ENCODE data around the gene TEX10.

Gene TEX10

DNA sequence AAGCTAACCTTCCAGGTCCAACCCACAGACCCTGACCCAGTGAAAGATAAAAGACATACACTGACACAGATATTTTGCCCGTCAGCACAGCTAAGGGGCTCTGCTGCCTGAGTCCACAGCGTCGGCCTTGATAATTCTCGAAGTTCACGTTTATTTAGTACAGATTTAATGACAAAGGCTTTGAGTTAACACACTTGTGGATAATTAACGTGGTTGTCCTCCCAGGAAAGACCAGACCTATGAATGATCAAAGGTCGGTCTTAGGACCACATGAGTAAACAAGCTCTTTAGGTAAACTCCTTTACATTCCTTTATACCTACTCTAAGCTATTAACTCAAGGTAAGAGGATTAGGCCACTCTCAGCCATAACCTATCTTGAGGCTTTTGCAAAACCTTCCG, 11.3 kb upstream of the TEX10 start:
- no peak for DNase-seq (ENCODE audit: low read depth)
- no peak overlapping the region for H3K4me3 ChIP-seq (ENCODE audit: low read depth, low read length)
- TF ChIP-seq CTCF (IDR thresholded peaks at IDR 0.05; ENCODE audit: control insufficient read depth, extremely low read depth, insufficient read depth), result no peak

DNA sequence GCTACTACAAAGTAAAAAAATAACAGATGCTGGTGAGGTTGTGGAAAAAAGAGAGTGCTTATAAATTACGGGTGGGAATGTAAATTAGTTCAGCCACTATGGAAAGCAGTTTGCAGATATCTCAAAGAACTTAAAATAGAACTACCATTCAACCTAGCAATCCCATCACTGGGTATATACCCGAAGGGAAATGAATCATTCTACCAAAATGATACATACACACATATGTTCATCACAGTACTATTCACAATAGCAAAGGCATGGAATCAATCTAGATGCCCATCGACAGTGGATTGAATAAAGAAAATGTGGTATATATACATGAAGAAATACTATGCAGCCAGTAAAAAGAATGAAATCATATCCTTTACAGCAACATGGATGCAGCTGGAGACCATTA, 6.3 kb upstream of the TEX10 start:
- TF ChIP-seq CTCF (IDR thresholded peaks at IDR 0.05; ENCODE audit: control insufficient read depth, extremely low read depth, insufficient read depth), result no peak
- DNase-seq (ENCODE audit: low read depth), result no peak
- H3K4me3 ChIP-seq (ENCODE audit: low read depth, low read length), result no peak overlapping the region

- TF ChIP-seq CTCF (IDR thresholded peaks at IDR 0.05; ENCODE audit: control insufficient read depth, extremely low read depth, insufficient read depth), result no peak
- H3K4me3 ChIP-seq (ENCODE audit: low read depth, low read length), result peak overlapping the region; percentile 13; the same call in 1 of the 2 replicates
- DNase-seq (ENCODE audit: low read depth), result no peak
Measured at GRCh38 chr9:100357501-100357900, 4.8 kb upstream of the TEX10 start.

DNA sequence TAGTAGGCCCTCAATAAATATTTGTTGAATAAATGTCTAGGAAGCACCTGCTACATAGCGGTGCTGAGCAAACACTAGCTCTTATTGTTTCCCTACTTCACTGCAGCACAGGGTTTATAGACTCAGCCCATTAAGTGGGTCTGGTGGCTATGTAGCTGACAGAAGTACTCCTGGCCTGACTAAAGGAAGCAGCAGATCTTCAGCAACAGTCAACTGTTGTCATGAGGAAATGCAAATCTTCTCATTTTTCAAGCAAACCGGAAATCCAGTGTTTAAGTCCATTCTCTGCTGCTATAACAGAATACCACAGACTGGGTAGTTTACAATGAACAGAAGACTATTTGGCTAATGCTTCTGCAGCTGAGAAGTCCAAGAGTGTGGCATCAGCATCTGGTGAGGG, 2.8 kb upstream of the TEX10 start:
- no peak overlapping the region for H3K4me3 ChIP-seq (ENCODE audit: low read depth, low read length)
- DNase-seq (ENCODE audit: low read depth), result no peak
- no peak for TF ChIP-seq CTCF (IDR thresholded peaks at IDR 0.05; ENCODE audit: control insufficient read depth, extremely low read depth, insufficient read depth)

GRCh38 chr9:100354121-100354800, 1.5 kb upstream of the TEX10 start:
- TF ChIP-seq CTCF (IDR thresholded peaks at IDR 0.05; ENCODE audit: control insufficient read depth, extremely low read depth, insufficient read depth), result no peak
- H3K4me3 ChIP-seq (ENCODE audit: low read depth, low read length), result no peak overlapping the region
- DNase-seq (ENCODE audit: low read depth), result no peak

- peak overlapping the region; percentile 89 for H3K4me3 ChIP-seq (ENCODE audit: low read depth, low read length)
- no peak for TF ChIP-seq CTCF (IDR thresholded peaks at IDR 0.05; ENCODE audit: control insufficient read depth, extremely low read depth, insufficient read depth)
- DNase-seq (ENCODE audit: low read depth), result no peak
Measured at GRCh38 chr9:100352201-100352726, 478 bp downstream of the TEX10 start.

- TF ChIP-seq CTCF (IDR thresholded peaks at IDR 0.05; ENCODE audit: control insufficient read depth, extremely low read depth, insufficient read depth), result no peak
- H3K4me3 ChIP-seq (ENCODE audit: low read depth, low read length), result peak overlapping the region; percentile 89
- DNase-seq (ENCODE audit: low read depth), result no peak
Measured at GRCh38 chr9:100351508-100351907, 1.2 kb downstream of the TEX10 start.

Data from LNCaP clone FGC (cell line).